Measurements from ENCODE around the gene GBA2. TPM values are rescaled to one million over a fixed set of nuclear protein-coding genes. Genes with fewer than 3 reads are reported as not detected.
A peak's percentile ranks its signal among the peaks of the same experiment; 100 is the strongest.

The GBA2 gene
- total RNA-seq, 1 experiment from 2014 or later = 16.9 TPM

GRCh38 chr9:35738186-35738585 lies 10.8 kb downstream of the GBA2 start:
- no peak for DNase-seq (ENCODE audit: low spot score)

GRCh38 chr9:35737143-35737542 lies 11.9 kb downstream of the GBA2 start:
- no peak for DNase-seq (ENCODE audit: low spot score)

- DNase-seq (ENCODE audit: low spot score) = peak; percentile 78
Measured at GRCh38 chr9:35736201-35736633, 12.8 kb downstream of the GBA2 start.

- DNase-seq (ENCODE audit: low spot score) = no peak
Measured at GRCh38 chr9:35734096-35734495, 14.9 kb downstream of the GBA2 start.

- DNase-seq (ENCODE audit: low spot score) = peak; percentile 65
Measured at GRCh38 chr9:35732800-35733541, 16.1 kb downstream of the GBA2 start.

- peak; percentile 99 for DNase-seq (ENCODE audit: low spot score)
Measured at GRCh38 chr9:35732185-35732799, 16.7 kb downstream of the GBA2 start, which contains the start of the genes CREB3 and TLN1. Gene CREB3, plus strand, starts transcription at chr9:35732666. Its CDS starts 107 bp downstream, at chr9:35732773. Gene TLN1, minus strand, starts transcription at chr9:35732195. Its CDS starts 6,501 bp downstream, at chr9:35725694.

- DNase-seq (ENCODE audit: low spot score) = peak; percentile 36
Measured at GRCh38 chr9:35731415-35732184, 17.4 kb downstream of the GBA2 start.

GRCh38 chr9:35730486-35730854 lies 18.6 kb downstream of the GBA2 start:
- no peak for DNase-seq (ENCODE audit: low spot score)

- peak; percentile 91 for DNase-seq (ENCODE audit: low spot score)
Measured at GRCh38 chr9:35729700-35730485, 19.1 kb downstream of the GBA2 start.

- no peak for DNase-seq (ENCODE audit: low spot score)
Measured at GRCh38 chr9:35729101-35729500, 19.9 kb downstream of the GBA2 start.

- DNase-seq (ENCODE audit: low spot score) = peak; percentile 89
Measured at GRCh38 chr9:35728041-35728971, 20.7 kb downstream of the GBA2 start.

GRCh38 chr9:35727676-35728040 lies 21.4 kb downstream of the GBA2 start:
- no peak for DNase-seq (ENCODE audit: low spot score)

- peak; percentile 39 for DNase-seq (ENCODE audit: low spot score)
Measured at GRCh38 chr9:35726931-35727330, 22.1 kb downstream of the GBA2 start.

GRCh38 chr9:35725362-35725761 lies 23.7 kb downstream of the GBA2 start:
- DNase-seq (ENCODE audit: low spot score) = no peak

GRCh38 chr9:35723908-35724307 lies 25.1 kb downstream of the GBA2 start:
- no peak for DNase-seq (ENCODE audit: low spot score)

GRCh38 chr9:35723426-35723825 lies 25.6 kb downstream of the GBA2 start:
- no peak for DNase-seq (ENCODE audit: low spot score)

GRCh38 chr9:35719546-35719945 lies 29.5 kb downstream of the GBA2 start:
- DNase-seq (ENCODE audit: low spot score) = no peak

- DNase-seq (ENCODE audit: low spot score) = no peak
Measured at GRCh38 chr9:35718721-35719511, 30.1 kb downstream of the GBA2 start.

- DNase-seq (ENCODE audit: low spot score) = no peak
Measured at GRCh38 chr9:35717132-35717870, 31.7 kb downstream of the GBA2 start.

Measured in H4 (cell line).